ENCODE results near the gene PDE3A. TPM values are rescaled to one million over a fixed set of nuclear protein-coding genes. Genes with fewer than 3 reads are reported as not detected.

Gene PDE3A
- total RNA-seq, 2 donors from 2014 or later: 46.9 to 113 TPM

- intact Hi-C loops (cut with DNase I, micrococcal nuclease): no loop called here
- DNase-seq (no peak), ATAC-seq (no peak)
These were observed 78.5 kb downstream of the PDE3A start for GRCh38 chr12:20446836-20447235.

GRCh38 chr12:20448781-20449180 is 80.4 kb downstream of the PDE3A start:
- intact Hi-C loops (cut with DNase I, micrococcal nuclease): no loop called here
- no peak for DNase-seq
- ATAC-seq: no peak

GRCh38 chr12:20450591-20451180 is 82.3 kb downstream of the PDE3A start:
- intact Hi-C loops (cut with DNase I, micrococcal nuclease): no loop called here
- ATAC-seq (no peak), DNase-seq (no peak)

DNA sequence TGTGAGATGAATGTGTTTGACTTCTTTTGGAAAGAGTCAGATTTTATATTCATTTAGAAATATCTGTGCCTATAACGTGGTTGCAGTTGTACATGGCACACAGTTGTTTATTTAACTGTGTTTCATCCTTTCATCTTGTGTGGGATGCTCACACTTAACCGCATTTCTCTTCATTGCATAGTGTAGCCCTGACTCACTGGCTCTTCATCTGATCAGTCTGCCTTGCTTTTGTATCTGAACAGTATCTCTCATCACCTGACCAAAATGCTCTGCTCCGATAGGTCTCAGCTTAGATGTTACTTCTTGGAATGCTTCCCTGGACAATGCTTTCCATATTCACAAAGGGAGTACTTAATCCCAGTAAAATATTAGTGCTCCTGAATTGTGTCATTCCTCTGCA is 83.4 kb downstream of the PDE3A start:
- DNase-seq (no peak), ATAC-seq (no peak)
- intact Hi-C loops (cut with DNase I, micrococcal nuclease): no loop called here

- intact Hi-C loops (cut with DNase I, micrococcal nuclease): no loop called here
- no peak for DNase-seq
- ATAC-seq: peak; percentile 13
These were observed 84.2 kb downstream of the PDE3A start for GRCh38 chr12:20452496-20453010.

- DNase-seq (no peak), ATAC-seq (no peak)
- intact Hi-C loops (cut with DNase I, micrococcal nuclease): no loop called here
These were observed 85.5 kb downstream of the PDE3A start for GRCh38 chr12:20453756-20454310.

GRCh38 chr12:20455001-20455706 is 86.8 kb downstream of the PDE3A start:
- DNase-seq (no peak), ATAC-seq (no peak)
- intact Hi-C loops (cut with DNase I, micrococcal nuclease): no loop called here

DNA sequence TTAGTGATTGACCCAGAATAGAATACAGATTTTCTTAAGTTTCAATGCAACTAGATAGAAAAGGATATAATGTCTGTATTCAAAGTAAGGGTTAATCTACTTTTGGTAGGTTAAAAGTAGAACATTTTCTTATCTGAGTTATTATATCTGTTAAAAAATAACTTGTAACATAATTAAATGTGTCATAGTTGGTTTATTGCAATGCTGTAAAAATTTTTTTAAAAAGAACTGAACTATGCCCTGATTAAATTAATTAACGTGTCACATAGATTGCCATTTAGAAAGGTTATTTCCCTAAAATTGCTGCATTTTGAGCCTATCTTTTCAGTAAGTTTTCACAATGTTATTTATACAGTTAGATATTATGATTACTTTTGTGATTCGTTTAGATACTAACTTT is 89.2 kb downstream of the PDE3A start:
- DNase-seq (no peak), ATAC-seq (peak; percentile 73)
- intact Hi-C loops (cut with DNase I, micrococcal nuclease): no loop called here

DNA sequence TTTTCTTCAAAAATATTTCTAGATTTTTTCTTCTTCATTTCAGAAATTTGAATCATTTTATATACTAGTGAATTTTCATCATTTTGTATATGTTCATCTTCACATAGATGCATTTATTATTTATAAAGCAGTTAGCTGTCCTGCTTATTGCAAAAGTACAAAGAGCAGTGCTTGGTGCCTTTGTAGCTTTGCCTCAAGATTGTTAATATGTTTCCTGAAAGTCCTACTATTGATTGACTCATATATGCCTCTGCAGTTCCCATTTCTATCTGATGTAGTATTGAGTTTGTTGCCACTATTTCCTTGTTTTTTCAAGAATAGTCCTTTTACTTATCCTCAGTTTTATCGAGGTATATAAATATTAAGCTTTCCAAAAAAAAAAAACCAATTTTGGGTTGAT is 89.7 kb downstream of the PDE3A start:
- DNase-seq (no peak), ATAC-seq (peak; percentile 77)
- intact Hi-C loops (cut with DNase I, micrococcal nuclease): no loop called here

DNA sequence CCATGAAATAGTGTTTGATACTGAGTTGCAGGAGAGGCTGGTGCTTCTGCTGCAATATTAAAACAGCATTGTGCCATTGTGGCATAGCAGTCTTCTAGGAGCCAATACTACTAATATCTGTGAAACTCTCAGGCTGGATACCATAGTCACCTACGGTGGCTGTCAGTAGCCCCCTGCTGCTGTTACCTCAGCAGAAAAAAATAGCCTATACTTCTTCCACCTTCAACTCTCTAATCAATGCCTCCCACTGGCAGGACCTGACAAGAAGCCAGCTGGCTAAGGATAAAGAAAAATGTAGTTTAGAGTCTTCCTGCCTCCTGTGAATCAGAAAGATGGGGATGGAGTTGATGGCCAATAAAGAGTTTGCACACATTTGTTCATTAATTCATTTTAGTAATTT is 91.6 kb downstream of the PDE3A start:
- no peak for DNase-seq
- no peak for ATAC-seq
- intact Hi-C loops (cut with DNase I, micrococcal nuclease): no loop called here

DNA sequence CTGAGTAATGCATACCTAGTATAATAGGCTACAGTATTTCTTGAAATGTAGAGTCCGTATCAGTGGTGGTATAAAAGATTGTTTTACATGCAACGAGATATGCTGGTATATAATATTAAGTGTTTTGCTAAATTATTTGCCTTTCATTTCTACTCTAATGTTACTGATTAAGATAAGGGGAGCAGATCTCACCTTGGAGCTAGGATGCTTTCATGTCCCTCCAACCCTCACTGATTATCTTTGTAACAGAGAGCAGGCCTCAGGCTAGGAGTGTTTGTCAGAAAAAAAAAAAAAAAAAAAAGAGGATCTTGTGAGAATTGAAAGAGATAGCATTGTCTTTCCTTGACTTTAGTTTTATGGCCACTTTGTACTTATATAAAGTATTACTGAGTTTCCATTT is 92.6 kb downstream of the PDE3A start:
- no peak for DNase-seq
- no peak for ATAC-seq
- intact Hi-C loops (cut with DNase I, micrococcal nuclease): no loop called here

DNA sequence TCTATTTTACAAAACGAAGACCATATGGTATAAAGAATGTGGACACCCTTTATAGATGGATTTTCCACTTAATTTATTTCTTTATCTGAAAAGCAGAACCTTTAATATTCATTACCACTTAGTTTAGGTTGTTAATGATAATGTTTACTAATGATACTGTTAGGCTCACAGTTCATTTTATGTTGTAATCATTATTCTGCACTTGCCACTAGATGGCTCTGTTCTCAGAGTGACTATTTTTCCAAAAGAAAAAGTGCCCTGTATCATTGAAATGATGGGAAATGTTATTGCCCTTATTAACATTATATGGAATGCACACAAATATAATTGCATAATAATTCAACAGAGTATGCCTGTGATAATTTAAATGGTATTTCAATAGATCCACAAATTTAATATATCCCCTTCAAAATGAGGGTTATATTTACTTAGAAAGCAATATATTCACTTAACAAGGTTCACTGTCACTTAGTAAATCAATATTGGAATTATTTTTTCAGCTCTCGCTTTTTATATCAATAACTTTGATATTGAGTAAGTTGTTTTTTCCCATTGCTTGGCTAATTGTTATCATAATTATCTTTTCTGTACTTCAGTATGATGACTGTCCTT is 95.7 kb downstream of the PDE3A start:
- ATAC-seq: no peak
- intact Hi-C loops (cut with DNase I, micrococcal nuclease): no loop called here
- DNase-seq: no peak

GRCh38 chr12:20469300-20469699 is 101.0 kb downstream of the PDE3A start:
- DNase-seq: no peak
- ATAC-seq: no peak
- intact Hi-C loops (cut with DNase I, micrococcal nuclease): no loop called here

DNA sequence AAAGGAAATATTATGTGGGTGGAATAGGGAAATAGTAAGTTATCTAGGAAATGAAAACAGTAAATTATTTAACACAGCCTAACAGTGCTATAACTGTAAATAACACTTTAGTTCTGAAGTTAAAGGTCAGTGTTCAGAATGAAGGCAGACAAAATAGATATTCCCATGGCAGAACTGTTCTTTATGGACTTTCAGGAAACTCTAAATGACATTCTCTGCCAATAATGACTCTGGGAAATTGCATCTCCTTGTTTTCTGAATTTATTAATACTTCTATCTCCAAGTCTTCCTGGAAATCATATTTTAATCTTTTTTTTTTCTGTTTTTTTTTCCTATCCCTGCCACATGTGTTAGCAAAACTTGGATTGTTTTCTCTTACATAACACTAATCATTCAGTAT is 101.4 kb downstream of the PDE3A start:
- DNase-seq (no peak), ATAC-seq (no peak)
- intact Hi-C loops (cut with DNase I, micrococcal nuclease): no loop called here

GRCh38 chr12:20472102-20472782 is 103.9 kb downstream of the PDE3A start:
- no peak for ATAC-seq
- intact Hi-C loops (cut with DNase I, micrococcal nuclease): no loop called here
- DNase-seq: no peak

- intact Hi-C loops (cut with DNase I, micrococcal nuclease): no loop called here
- DNase-seq: no peak
- ATAC-seq: no peak
These were observed 104.8 kb downstream of the PDE3A start for GRCh38 chr12:20473133-20473532.

GRCh38 chr12:20474016-20474415 is 105.7 kb downstream of the PDE3A start:
- DNase-seq: no peak
- intact Hi-C loops (cut with DNase I, micrococcal nuclease): no loop called here
- no peak for ATAC-seq

DNA sequence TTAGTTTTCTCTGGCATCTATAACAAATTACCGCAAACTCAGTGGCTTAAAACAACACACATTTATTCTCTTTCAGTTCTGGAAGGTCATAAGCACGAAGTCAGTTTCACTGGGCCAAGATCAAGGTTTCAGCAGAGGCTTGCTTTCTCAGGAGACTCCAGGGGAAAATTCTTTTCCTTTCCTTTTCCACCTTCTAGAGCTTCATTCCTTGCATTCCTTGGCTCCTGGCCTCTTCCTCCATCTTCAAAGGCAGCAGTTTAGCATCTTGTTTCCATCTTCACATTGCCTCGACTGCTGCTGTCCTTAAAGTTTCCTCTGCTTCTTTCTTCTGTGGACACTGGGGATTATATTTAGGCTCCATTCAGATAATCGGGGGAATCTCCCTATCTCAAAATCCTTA is 106.1 kb downstream of the PDE3A start:
- intact Hi-C loops (cut with DNase I, micrococcal nuclease): no loop called here
- DNase-seq (no peak), ATAC-seq (no peak)

GRCh38 chr12:20475542-20475941 is 107.2 kb downstream of the PDE3A start:
- DNase-seq: no peak
- ATAC-seq: no peak
- intact Hi-C loops (cut with DNase I, micrococcal nuclease): no loop called here

DNA sequence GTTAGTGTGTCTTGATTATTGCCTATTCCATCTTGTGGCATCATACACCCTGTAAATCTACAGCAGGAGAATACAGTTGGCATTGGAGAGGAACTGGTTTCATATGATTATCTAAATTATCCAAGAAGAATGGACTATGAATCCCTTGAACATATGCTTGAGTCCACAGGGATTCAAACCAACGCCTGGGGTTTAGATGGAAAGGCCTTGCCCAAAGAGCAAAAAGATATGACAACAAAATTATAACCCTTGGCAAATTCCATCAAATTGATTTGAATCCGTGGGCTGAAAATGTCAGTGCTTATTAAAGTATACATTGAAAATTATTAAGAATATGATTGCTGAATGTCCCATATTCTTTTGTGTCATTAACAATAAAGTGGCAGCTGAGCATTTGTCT is 108.2 kb downstream of the PDE3A start:
- intact Hi-C loops (cut with DNase I, micrococcal nuclease): no loop called here
- no peak for DNase-seq
- ATAC-seq: no peak

Measured in left colon (tissue), 2 donors.